GM19438 (cell line): ENCODE data around the gene RGS3.
A peak's percentile ranks its signal among the peaks of the same experiment; 100 is the strongest.

Experiments
- ATAC-seq: cut with Tn5 transposase; IDR thresholded peaks from one replicate; pipeline ENCODE4 v1.9.1; 2021; ENCODE audit warnings: low read depth; ENCODE audit not compliant: unreplicated experiment

RGS3 gene

DNA sequence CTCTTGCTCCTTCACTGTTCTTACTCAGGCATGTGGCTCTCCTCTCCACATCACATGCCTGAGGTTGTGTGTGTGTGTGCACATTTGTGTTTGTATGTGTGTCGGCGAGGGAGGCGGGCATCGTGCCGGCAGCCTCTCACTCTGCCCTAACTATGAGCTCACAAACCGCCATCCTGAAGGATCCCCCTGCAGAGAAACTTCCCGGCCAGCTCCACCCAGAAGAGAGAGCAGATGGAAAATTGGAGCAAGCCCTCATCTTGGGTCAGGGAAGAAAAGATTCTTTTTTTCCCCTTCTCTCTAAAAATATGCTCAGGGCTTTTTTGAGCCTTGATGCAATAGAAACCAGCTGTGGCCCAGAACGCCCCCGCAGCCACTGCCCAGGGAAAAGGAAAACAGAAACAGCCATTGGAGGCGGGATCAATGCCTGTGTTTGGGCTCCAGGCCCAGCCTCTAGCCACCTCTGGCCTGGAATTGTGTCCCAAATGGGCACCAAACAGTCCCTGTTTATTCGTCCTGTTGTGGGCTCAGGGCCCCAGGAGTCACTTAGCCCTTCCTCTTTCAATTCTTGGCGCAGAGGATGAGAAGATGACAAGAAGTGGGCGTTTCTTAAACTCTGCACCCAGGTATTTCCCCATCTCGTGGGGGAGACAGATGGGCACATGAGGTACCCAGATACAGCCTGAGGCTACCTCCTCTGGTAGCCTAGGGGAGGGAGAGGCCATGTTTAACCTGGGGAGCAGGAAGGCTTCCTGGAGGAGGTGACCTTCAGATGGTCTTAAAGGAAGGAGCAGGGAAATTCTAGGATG, 151.5 kb downstream of the RGS3 start:
- ATAC-seq: no peak

DNA sequence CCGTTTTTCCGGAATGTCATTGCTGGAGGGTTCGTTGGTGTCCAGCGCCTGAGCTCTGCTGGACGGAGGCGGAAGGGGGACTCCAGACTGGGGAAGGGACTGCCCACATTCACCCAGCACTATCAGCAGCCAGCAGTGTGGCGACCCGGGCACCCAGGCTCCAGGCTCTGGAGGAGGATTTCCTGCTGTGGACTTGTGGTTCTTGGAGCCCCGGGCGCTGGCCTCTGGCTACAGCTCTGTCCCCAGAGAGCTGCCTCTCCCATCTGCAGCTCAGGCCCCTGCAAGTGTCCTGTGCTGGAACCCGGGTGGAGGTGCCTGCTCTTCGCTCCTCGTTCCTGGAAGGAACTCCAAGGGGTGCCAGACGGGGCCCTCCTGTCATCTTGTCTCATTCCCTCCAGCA, 152.6 kb downstream of the RGS3 start:
- ATAC-seq: no peak

DNA sequence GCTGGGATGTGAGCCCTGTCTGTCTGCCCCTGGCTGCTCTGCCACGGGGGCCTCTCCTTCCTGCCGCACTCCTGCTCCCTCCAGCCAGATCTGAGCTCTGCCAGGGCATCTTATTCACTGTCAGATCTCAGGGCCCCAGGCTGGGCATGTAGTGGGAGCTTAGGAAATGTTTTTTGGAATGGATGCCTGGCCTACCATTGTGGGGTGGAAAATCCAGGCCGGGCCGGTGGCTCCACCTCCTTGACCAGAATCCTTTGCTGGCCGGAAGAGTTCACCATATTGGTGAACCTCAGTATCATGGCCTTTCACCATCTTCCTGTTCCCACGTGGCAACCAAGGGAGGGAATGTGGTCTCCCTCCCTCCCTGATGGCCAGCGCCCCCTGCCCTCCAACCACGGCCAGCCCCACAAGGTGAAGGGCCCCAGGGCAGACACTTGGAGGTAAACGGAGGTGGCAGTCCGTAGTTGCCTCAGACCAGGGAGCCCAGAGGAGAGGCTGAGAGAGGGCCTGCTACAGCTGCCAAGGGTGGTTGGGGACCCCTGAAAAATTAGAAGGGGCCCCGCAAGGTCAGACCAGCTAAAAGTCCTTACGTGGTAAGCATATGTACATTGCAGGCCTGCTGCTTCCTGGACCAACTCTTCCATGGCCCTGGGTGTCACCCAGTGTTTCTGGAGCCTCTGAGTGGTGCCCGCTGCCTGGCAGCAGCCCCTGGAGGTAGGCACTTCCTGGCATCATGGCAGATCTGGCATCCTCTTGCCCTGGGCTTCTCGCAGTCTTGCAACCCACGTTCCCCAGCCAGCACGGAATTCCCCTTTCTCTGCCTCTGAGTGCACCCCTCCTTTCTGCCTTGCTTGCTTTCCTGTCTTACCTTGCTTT, 153.3 kb downstream of the RGS3 start:
- no peak for ATAC-seq

DNA sequence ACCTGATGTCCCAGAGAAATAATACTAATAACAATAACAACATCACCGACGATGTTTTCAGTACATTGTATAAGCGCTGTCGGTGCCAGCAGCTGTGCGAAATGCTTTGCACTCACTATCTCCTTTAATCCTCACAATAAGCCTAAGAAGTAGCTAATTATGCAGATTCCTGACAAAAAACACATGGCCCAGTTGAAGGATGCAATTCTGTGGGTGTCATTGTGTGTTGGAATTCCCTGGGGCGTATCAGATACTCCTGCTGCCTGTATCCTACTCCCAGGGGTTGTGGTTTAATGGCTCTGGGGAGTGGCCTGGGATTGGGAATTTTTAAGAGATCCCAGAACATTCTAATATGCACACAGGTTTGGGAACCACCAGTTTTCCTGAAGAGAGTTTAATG, 154.0 kb downstream of the RGS3 start:
- ATAC-seq: no peak

- ATAC-seq: no peak
Observed at GRCh38 chr9:113618836-113619490, 155.4 kb downstream of the RGS3 start.

DNA sequence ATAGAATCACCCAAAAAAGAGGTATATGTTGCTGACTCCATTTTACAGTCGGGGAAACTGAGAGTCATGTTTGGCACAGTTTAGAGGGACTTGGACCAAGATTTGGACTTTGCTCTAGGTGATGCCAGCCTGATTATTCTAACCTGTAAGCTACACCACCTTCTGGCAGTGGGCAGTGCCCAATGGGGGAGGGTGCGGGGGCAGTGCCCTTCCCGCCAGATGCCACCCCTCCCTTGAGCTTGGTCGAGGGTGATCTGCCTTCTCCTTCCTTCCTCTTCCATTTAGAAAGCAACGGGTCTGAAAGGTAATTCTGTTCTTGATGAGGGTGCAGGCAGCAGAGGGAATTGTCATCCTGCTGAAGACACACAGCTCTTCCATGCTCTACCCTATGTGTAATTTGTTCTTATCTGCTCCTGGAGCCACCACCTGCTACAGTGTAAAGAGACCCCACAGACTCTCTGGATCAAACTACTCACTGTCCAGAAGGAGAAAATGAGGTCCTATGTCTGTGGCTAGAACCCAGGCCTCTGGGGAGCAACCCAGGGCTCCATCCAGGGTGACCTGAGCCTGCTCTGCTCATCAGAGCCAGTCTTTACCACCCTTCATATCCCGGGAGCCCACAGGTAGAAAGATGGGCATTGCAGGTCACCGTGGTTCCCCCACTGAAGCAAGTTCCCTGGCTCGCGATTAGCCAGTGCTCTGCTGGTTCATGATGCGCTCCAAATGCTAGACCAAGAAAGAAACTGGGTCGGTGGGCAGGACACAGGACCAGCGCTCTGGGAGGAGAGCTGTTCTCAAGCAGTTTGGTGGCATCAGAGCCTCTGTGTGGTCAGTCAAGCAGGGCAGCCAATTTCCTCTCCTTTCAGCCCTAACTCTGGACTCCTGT, 156.2 kb downstream of the RGS3 start:
- no peak for ATAC-seq

DNA sequence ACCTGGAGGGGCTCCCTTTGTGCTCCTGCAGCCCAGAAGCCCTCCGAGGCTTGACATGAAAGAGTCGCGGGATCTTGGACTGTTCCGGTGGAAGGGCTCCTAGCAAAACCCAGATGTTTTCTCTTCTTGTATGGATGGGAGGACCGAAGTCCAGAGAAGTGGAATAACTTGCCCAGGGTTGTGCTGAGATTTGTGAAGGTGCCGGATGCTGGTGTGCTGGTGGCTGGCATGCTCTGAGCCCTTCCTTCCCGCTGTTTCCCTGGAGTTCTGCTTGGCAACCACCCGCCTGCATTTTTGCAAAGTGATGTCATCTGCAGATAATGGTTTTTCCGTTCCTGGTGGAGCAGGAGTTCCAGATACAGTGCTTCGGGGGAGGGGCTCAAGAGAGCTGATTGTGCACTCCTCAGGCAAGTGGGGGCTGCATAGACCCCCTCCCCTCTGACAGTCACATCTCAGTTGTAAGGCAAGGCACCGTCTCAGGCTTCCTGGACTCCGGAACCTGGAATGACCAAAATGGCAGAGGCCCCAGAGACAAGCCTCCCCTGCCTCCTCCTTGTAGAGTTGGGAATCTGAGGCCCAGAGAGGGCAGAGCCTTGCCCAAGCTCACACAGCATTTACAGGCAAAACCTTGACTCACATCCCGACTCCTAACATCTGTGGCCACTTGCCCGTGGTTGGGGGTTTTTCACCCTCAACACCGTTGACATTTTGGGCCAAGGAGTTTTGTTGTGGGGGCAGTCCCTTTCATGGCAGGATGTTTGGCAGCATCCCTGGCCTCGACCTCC, 157.0 kb downstream of the RGS3 start:
- ATAC-seq: no peak

DNA sequence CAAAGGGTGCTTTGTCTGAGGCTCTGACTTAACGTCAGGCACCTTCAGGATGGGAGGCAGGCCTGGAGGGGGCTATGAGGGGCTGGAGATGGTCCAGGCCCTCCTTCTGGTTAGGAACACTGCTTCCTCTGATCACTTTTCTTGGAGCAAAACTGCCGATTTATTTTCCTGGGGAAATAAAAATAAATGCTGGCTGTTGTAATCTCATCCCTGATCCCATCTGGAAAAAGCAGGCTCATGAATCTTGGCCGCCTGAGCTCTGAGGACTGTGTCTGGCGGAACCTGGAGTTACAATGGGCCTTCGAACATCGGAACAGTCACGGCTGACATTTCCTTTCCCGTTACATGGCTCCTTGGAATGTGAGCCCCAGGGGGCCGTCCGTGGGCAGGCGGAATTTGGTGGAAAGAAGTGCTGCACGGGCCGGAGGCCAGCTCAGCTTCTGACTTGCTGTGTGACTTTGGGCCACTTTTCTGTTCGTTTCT, 157.8 kb downstream of the RGS3 start:
- no peak for ATAC-seq

DNA sequence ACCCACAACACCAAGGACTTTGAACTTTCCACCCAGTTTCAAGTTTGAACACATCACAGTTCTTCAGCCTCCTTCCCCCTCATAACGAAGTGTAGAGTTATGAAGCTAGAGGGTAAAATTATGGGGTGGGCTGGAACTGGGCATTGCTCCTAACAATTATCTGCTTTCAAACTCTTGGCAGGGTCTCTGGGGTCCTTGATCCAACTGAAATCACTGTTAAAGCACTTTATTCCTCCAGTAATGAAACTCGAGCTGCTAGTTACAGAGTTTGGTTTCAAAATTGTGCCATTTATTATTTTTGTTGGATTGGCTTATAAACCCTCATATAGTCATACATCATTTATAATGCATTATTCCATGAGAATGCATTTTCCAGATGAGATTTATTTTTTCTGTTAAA, 158.5 kb downstream of the RGS3 start:
- ATAC-seq: no peak

DNA sequence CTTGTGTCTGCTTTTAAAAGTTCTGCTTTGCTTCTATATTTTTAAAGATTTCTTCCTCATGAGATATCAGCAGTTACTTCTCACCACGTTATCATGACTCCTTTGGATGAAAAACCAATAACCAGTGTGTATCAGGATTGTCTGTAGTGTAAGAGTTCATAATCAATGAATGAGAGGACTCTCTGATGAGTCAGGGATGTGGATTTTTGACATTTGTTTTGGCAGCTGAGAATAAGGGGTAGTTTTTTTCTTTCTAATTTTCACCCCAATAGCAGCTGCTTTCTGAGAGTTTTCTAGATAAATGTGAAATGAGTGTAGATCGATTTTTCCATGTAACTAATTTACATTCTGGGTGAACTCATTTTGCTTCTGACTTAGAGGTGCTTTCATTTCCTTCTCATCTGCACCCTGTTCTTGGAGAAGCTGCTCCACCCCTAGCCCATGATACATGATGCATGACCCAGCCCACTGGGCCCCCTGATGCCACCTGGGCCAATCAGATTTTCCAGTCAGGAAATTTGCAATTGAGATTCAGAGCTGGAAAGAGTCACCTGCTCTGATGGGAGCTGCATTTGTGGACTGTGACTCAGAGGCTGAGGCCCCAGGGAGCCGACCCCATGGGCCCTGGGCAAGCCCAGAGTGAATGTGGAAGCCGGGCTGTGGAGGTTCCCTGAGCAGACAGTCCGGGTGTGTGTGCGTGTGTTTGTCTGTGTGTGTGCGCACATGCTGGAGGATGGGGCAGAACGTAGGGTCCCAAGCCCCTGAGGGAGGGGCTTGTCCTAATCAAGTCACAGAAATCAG, 159.3 kb downstream of the RGS3 start:
- ATAC-seq: peak; percentile 65

DNA sequence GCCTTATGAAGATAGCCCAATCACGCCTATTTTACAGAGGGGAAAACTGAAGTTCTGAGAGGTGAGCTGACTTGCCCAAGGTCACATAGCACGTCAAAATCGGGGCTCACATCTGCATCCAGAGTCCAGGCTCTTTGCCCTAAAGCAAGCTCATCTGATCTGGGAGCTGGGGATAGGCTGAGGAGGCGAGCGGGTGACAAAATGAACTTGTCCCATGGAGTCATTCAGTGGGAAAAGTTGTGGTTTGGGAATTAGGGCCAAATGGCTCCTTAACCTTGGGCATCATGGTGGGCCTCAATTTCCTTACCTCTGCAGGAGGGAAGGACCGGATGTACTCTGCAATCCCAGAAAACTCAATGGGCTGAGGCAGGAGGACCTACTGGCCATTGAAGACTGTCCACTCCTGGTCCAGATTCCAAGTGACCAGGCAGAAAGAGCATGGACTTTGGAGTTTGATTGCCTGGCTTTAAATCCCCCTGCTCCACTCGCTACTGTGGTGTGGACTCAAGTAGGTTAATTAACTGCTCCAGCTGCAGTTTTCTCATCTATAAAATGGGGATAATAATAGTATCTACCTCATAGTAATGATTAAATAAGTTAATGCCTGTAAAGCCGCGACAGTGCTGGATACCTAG, 160.4 kb downstream of the RGS3 start:
- ATAC-seq: no peak

GRCh38 chr9:113624721-113625120, 161.2 kb downstream of the RGS3 start:
- ATAC-seq: no peak

- no peak for ATAC-seq
Observed at GRCh38 chr9:113625486-113625885, 162.0 kb downstream of the RGS3 start.

- no peak for ATAC-seq
Observed at GRCh38 chr9:113626735-113627495, 163.4 kb downstream of the RGS3 start.

DNA sequence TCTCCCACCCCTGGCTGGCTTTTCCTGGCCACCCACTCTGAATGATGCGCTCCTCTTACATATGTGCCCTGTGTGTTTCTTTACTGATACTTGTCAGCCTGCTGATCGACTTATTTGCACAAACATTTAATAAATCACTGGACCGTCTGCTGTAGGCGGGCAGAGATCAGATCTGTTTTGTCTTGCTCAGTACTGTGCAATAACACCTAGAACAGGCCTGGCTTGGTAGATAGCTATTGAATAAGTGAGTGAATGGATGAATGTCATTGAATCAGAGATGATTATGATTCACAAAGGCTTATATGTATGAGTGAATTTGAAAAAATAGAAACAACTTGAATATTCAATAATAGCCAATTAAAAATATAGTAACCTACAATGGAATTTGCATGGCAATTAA, 165.1 kb downstream of the RGS3 start:
- no peak for ATAC-seq

DNA sequence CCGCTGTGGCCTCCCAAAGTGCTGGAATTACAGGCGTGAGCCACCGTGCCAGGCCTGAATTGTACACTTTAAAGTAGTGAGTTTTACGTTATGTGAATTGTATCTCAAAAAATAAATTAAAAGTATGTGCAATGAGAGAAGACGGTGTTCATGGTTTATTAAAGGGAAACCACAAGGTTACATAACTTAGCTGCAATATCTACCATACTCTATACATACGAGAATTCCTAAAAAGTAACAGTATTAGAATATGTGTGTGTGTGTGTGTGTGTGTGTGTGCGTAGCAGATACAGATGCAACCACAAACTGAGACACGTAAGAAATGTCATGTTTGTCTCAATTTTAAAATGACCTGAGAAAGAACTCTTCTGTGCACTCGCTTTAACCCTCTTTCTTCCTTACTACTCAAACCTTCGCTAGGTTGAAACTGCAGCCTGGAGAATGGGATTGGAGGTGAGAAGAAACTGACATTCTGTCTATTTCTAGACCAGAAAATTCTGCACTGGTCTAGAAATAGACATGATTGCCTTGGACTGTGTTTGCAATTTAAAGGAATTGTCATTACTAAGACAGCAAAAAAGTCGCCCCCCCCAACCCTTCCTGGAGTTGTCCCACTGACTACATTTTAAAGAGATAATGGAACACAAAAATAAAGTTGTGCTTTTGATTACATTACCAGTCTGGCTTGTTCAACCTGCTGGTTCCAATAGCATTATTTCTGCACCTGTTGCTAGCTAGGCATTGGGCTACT, 167.0 kb downstream of the RGS3 start:
- no peak for ATAC-seq
